Measurements from ENCODE around the gene MEF2C. TPM values are rescaled to one million over a fixed set of nuclear protein-coding genes. Genes with fewer than 3 reads are reported as not detected.

MEF2C gene
- total RNA-seq, 1 experiment from 2014 or later = 9.9 TPM

DNA sequence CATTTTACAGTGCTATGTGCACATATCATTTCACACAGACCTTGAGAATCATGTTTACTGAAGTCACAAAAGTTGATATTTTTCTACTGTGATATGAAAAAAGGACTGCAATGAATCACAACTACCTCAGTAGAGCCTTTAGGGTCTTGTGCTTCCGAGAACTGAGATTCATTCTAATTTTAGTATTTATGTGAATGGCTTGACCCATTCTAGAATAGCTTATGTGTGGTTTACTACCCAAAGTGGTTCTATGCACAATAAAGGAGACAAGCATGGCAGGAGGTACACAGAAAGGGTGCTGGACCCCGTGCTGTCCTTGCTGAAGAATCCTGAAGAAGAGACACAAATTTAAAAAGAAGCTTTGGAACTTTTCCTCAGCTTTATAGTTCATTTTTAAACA is 28.2 kb downstream of the MEF2C start:
- TF ChIP-seq TCF7L2 (IDR thresholded peaks at IDR 0.05; ENCODE audit: low read depth, low read length) (no peak), POLR2AphosphoS5 (IDR thresholded peaks at IDR 0.05; ENCODE audit: low read depth, low read length) (no peak), SIN3A (IDR thresholded peaks at IDR 0.05; ENCODE audit: borderline replicate concordance, insufficient read depth, low read depth, low read length) (no peak)
- TF ChIP-seq, protein P1, sequence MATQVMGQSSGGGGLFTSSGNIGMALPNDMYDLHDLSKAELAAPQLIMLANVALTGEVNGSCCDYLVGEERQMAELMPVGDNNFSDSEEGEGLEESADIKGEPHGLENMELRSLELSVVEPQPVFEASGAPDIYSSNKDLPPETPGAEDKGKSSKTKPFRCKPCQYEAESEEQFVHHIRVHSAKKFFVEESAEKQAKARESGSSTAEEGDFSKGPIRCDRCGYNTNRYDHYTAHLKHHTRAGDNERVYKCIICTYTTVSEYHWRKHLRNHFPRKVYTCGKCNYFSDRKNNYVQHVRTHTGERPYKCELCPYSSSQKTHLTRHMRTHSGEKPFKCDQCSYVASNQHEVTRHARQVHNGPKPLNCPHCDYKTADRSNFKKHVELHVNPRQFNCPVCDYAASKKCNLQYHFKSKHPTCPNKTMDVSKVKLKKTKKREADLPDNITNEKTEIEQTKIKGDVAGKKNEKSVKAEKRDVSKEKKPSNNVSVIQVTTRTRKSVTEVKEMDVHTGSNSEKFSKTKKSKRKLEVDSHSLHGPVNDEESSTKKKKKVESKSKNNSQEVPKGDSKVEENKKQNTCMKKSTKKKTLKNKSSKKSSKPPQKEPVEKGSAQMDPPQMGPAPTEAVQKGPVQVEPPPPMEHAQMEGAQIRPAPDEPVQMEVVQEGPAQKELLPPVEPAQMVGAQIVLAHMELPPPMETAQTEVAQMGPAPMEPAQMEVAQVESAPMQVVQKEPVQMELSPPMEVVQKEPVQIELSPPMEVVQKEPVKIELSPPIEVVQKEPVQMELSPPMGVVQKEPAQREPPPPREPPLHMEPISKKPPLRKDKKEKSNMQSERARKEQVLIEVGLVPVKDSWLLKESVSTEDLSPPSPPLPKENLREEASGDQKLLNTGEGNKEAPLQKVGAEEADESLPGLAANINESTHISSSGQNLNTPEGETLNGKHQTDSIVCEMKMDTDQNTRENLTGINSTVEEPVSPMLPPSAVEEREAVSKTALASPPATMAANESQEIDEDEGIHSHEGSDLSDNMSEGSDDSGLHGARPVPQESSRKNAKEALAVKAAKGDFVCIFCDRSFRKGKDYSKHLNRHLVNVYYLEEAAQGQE (IDR thresholded peaks at IDR 0.05; ENCODE audit: insufficient read depth in 1 of 2, low read depth in 2 of 2, low read length in 1 of 2) = no peak
- TF ChIP-seq, protein P2, sequence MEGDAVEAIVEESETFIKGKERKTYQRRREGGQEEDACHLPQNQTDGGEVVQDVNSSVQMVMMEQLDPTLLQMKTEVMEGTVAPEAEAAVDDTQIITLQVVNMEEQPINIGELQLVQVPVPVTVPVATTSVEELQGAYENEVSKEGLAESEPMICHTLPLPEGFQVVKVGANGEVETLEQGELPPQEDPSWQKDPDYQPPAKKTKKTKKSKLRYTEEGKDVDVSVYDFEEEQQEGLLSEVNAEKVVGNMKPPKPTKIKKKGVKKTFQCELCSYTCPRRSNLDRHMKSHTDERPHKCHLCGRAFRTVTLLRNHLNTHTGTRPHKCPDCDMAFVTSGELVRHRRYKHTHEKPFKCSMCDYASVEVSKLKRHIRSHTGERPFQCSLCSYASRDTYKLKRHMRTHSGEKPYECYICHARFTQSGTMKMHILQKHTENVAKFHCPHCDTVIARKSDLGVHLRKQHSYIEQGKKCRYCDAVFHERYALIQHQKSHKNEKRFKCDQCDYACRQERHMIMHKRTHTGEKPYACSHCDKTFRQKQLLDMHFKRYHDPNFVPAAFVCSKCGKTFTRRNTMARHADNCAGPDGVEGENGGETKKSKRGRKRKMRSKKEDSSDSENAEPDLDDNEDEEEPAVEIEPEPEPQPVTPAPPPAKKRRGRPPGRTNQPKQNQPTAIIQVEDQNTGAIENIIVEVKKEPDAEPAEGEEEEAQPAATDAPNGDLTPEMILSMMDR (IDR thresholded peaks at IDR 0.05) = no peak
- H3K27ac ChIP-seq (ENCODE audit: low read length) = no peak overlapping the region
- H3K9me3 ChIP-seq (ENCODE audit: control insufficient read depth, insufficient read depth, low read depth, low read length) = no peaks in the 10 kb centered on the region
- ATAC-seq = no peak
- DNase-seq (ENCODE audit: low read depth, low spot score) = no peak
- H3K4me1 ChIP-seq (ENCODE audit: control insufficient read depth, insufficient read depth, low read length) = no peaks in the 10 kb centered on the region
- BruUV-seq (replicated peaks) = no TSS peak
- ChIA-PET CTCF (no interaction called here), POLR2A (no interaction called here)
- H3K36me3 ChIP-seq (ENCODE audit: control insufficient read depth, insufficient read depth, low read length) = no peaks in the 10 kb centered on the region
- intact Hi-C loops (cut with micrococcal nuclease; ENCODE audit: unreplicated experiment) (no loop called here), in situ Hi-C loops (cut with HindIII; ENCODE audit: low pct_unique_long_range_greater_than_20kb, low sequenced_read_pairs) (no loop called here)
- no peaks in the 10 kb centered on the region for H3K27me3 ChIP-seq (ENCODE audit: control insufficient read depth, insufficient read depth, low read length)
- H3K4me3 ChIP-seq (ENCODE audit: low read depth in 2 of 2, low read length in 2 of 2) = no peak overlapping the region

- no peak overlapping the region for H3K27ac ChIP-seq (ENCODE audit: low read length)
- H3K9me3 ChIP-seq (ENCODE audit: control insufficient read depth, insufficient read depth, low read depth, low read length) = no peaks in the 10 kb centered on the region
- in situ Hi-C loops (cut with HindIII; ENCODE audit: low pct_unique_long_range_greater_than_20kb, low sequenced_read_pairs) = no loop called here
- intact Hi-C loops (cut with micrococcal nuclease; ENCODE audit: unreplicated experiment) = no loop called here
- DNase-seq (ENCODE audit: low read depth, low spot score) = no peak
- CTCF ChIA-PET = no interaction called here
- no TSS peak for BruUV-seq (replicated peaks)
- no peaks in the 10 kb centered on the region for H3K36me3 ChIP-seq (ENCODE audit: control insufficient read depth, insufficient read depth, low read length)
- no peaks in the 10 kb centered on the region for H3K27me3 ChIP-seq (ENCODE audit: control insufficient read depth, insufficient read depth, low read length)
- TF ChIP-seq, protein P2 (IDR thresholded peaks at IDR 0.05) = no peak
- TF ChIP-seq POLR2AphosphoS5 (IDR thresholded peaks at IDR 0.05; ENCODE audit: low read depth, low read length) (no peak), SIN3A (IDR thresholded peaks at IDR 0.05; ENCODE audit: borderline replicate concordance, insufficient read depth, low read depth, low read length) (no peak), TCF7L2 (IDR thresholded peaks at IDR 0.05; ENCODE audit: low read depth, low read length) (no peak)
- TF ChIP-seq, protein P1 (IDR thresholded peaks at IDR 0.05; ENCODE audit: insufficient read depth in 1 of 2, low read depth in 2 of 2, low read length in 1 of 2) = no peak
- ATAC-seq = no peak
- POLR2A ChIA-PET = no interaction called here
- H3K4me3 ChIP-seq (ENCODE audit: low read depth in 2 of 2, low read length in 2 of 2) = no peak overlapping the region
- H3K4me1 ChIP-seq (ENCODE audit: control insufficient read depth, insufficient read depth, low read length) = no peaks in the 10 kb centered on the region
Observed at GRCh38 chr5:88847420-88847819, 35.6 kb downstream of the MEF2C start.
